Measurements from ENCODE around the gene SELENOP.
"Not testable (repeated sequence)": the region's sequence is repeated elsewhere in the genome, so short reads cannot be mapped to it uniquely, and the experiment has no call there.

The SELENOP gene

GRCh38 chr5:42811591-42812446 lies at the start of gene SELENOP:
Gene SELENOP, minus strand, starts transcription at chr5:42811892. Its CDS starts 3,539 bp downstream, at chr5:42808353.
- DNase-seq: peak; percentile 46

GRCh38 chr5:42858687-42859086 lies 47.0 kb upstream of the SELENOP start:
- no peak for DNase-seq

GRCh38 chr5:42858031-42858643 lies 46.4 kb upstream of the SELENOP start:
- no peak for DNase-seq

- no peak for DNase-seq
Measured at GRCh38 chr5:42855811-42856210, 44.1 kb upstream of the SELENOP start.

- no peak for DNase-seq
Measured at GRCh38 chr5:42855386-42855785, 43.7 kb upstream of the SELENOP start.

- DNase-seq: no peak
Measured at GRCh38 chr5:42854795-42855194, 43.1 kb upstream of the SELENOP start.

- DNase-seq: no peak
Measured at GRCh38 chr5:42852826-42853225, 41.1 kb upstream of the SELENOP start.

- no peak for DNase-seq
Measured at GRCh38 chr5:42851481-42851880, 39.8 kb upstream of the SELENOP start.

- no peak for DNase-seq
Measured at GRCh38 chr5:42848545-42848944, 36.9 kb upstream of the SELENOP start.

GRCh38 chr5:42844408-42844807 lies 32.7 kb upstream of the SELENOP start:
- not testable (repeated sequence) for DNase-seq

- no peak for DNase-seq
Measured at GRCh38 chr5:42843675-42844292, 32.1 kb upstream of the SELENOP start.

GRCh38 chr5:42842921-42843641 lies 31.4 kb upstream of the SELENOP start:
- no peak for DNase-seq

GRCh38 chr5:42840842-42841567 lies 29.3 kb upstream of the SELENOP start:
- DNase-seq: no peak

GRCh38 chr5:42840269-42840668 lies 28.6 kb upstream of the SELENOP start:
- DNase-seq: peak; percentile 18

GRCh38 chr5:42839196-42839595 lies 27.5 kb upstream of the SELENOP start:
- no peak for DNase-seq

GRCh38 chr5:42837601-42838000 lies 25.9 kb upstream of the SELENOP start:
- no peak for DNase-seq

GRCh38 chr5:42836070-42836769 lies 24.5 kb upstream of the SELENOP start:
- no peak for DNase-seq

- no peak for DNase-seq
Measured at GRCh38 chr5:42832060-42832459, 20.4 kb upstream of the SELENOP start.

- DNase-seq: no peak
Measured at GRCh38 chr5:42830924-42831323, 19.2 kb upstream of the SELENOP start.

- no peak for DNase-seq
Measured at GRCh38 chr5:42828671-42829070, 17.0 kb upstream of the SELENOP start.

- DNase-seq: no peak
Measured at GRCh38 chr5:42826757-42827515, 15.2 kb upstream of the SELENOP start.
